ENCODE data around the gene CHP1. TPM values are rescaled to one million over a fixed set of nuclear protein-coding genes. Genes with fewer than 3 reads are reported as not detected.
"Not testable (repeated sequence)": the region's sequence is repeated elsewhere in the genome, so short reads cannot be mapped to it uniquely, and the experiment has no call there.

CHP1 gene
- total and polyA plus RNA-seq, 4 donors: 73.3 to 167 (median 101) TPM

DNA sequence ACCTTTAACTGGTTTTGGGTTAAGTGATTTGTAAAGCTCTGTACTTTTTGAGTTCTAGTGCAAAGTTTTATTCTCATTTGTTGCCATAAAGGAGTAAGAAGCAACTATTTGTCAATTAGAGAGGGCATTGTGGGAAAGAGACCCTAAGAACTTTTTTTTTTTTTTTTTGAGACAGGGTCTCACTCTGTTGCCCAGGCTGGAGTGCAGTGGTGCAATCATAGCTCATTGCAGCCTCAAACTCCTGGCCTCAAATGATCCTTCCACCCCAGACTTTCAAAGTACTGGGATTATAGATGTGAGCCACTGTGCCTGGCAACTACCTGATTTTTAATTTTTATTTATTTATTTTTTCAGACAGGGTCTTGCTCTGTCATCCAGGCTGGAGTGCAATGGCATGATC lies 4.9 kb downstream of the CHP1 start:
- ATAC-seq (ENCODE audit: insufficient read depth, low FRiP score) (no peak), DNase-seq (no peak)
- peaks cover 0 to 1% (median 0%) of the 10 kb centered on the region in 4 donors for H3K36me3 ChIP-seq (ENCODE audit: control insufficient read depth in 4 of 4, insufficient read depth in 4 of 4, low read length in 4 of 4)
- no peaks in the 10 kb centered on the region for H3K27me3 ChIP-seq (ENCODE audit: control insufficient read depth in 3 of 3, insufficient read depth in 3 of 3, low read length in 2 of 3)
- no peak overlapping the region for H3K4me3 ChIP-seq
- H3K4me1 ChIP-seq (ENCODE audit: control insufficient read depth in 5 of 5, insufficient read depth in 5 of 5, low read length in 5 of 5): peaks cover 0 to 11% (median 6%) of the 10 kb centered on the region in 5 donors
- H3K27ac ChIP-seq (ENCODE audit: low read depth in 1 of 2, low read length in 1 of 2): no peak overlapping the region
- H3K9me3 ChIP-seq (ENCODE audit: control insufficient read depth in 4 of 4, insufficient read depth in 3 of 4, low read length in 3 of 4): no peaks in the 10 kb centered on the region
- H3K9ac ChIP-seq (ENCODE audit: insufficient read depth in 1 of 2, low read length in 2 of 2): no peak overlapping the region
- TF ChIP-seq, protein P1, sequence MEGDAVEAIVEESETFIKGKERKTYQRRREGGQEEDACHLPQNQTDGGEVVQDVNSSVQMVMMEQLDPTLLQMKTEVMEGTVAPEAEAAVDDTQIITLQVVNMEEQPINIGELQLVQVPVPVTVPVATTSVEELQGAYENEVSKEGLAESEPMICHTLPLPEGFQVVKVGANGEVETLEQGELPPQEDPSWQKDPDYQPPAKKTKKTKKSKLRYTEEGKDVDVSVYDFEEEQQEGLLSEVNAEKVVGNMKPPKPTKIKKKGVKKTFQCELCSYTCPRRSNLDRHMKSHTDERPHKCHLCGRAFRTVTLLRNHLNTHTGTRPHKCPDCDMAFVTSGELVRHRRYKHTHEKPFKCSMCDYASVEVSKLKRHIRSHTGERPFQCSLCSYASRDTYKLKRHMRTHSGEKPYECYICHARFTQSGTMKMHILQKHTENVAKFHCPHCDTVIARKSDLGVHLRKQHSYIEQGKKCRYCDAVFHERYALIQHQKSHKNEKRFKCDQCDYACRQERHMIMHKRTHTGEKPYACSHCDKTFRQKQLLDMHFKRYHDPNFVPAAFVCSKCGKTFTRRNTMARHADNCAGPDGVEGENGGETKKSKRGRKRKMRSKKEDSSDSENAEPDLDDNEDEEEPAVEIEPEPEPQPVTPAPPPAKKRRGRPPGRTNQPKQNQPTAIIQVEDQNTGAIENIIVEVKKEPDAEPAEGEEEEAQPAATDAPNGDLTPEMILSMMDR (IDR thresholded peaks at IDR 0.05; ENCODE audit: control extremely low read depth, extremely low read depth): no peak

DNA sequence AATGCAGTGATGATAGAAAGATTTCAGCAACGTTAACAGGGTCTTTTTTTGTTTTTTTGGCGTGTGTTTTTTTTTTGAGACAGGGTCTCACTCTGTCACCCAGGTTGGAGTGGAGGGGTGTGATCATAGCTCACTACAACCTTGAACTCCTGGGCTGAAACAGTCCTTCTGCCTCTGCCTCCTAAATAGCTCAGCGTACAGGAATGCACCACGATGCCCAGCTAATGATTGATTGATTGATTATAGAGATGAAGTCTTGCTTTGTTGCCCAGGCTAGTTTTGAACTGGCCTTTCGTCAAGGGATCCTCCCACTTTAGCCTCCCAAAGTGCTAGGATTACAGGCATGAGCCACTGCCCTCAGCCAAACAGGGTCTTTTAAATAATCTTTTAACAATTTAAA lies 7.0 kb downstream of the CHP1 start:
- peaks cover 0 to 5% (median 0%) of the 10 kb centered on the region in 4 donors for H3K36me3 ChIP-seq (ENCODE audit: control insufficient read depth in 4 of 4, insufficient read depth in 4 of 4, low read length in 4 of 4)
- DNase-seq (no peak), ATAC-seq (ENCODE audit: insufficient read depth, low FRiP score) (no peak)
- no peaks in the 10 kb centered on the region for H3K9me3 ChIP-seq (ENCODE audit: control insufficient read depth in 4 of 4, insufficient read depth in 3 of 4, low read length in 3 of 4)
- H3K4me3 ChIP-seq: no peak overlapping the region
- peaks cover 0 to 8% (median 4%) of the 10 kb centered on the region in 5 donors for H3K4me1 ChIP-seq (ENCODE audit: control insufficient read depth in 5 of 5, insufficient read depth in 5 of 5, low read length in 5 of 5)
- no peak overlapping the region for H3K9ac ChIP-seq (ENCODE audit: insufficient read depth in 1 of 2, low read length in 2 of 2)
- H3K27me3 ChIP-seq (ENCODE audit: control insufficient read depth in 3 of 3, insufficient read depth in 3 of 3, low read length in 2 of 3): no peaks in the 10 kb centered on the region
- WGBS, 2 donors: 74 to 79% methylated on average over 5 of the region's 5 CpGs
- TF ChIP-seq, protein P1 (IDR thresholded peaks at IDR 0.05; ENCODE audit: control extremely low read depth, extremely low read depth): no peak
- H3K27ac ChIP-seq (ENCODE audit: low read depth in 1 of 2, low read length in 1 of 2): no peak overlapping the region

DNA sequence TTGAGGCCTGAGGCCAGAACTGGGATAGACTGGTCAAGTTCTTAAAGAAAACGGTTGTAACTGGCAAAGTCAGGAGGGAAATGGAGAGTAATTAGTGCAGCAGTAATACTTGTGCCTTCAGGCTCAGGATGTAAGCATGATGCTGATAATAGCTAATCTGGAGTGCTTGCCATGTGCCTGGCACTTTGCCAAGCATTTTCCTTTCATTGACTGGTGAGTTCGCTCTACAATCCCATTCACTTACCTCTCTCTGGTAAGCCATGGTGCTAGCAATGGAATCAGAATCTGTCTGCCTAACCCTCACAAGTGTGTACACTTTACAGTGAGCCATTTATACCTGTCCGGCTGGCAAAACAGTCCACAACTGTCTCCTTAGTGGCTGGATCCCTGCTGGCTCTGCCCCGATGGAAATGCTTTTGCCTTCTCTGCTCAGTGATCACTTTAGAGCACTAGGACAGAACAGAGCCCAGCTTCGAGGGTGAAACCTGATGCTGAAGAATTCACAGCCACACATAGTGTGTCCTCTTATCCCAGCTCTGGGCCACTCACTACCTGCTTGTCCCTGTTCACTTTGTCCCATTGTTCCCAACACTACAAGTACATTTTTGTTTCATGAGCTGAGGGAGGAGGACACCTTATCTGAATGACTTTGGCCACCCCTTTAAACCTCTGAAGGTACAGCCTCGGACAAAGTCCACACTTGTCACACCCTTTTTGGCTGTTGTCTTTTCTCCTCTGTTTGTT lies 10.3 kb downstream of the CHP1 start:
- 71 to 79% methylated on average over 6 of the region's 6 CpGs for WGBS, 2 donors
- Histone ChIP-seq H3K4me1 (ENCODE audit: control insufficient read depth in 5 of 5, insufficient read depth in 5 of 5, low read length in 5 of 5) (peaks cover 0 to 5% (median 2%) of the 10 kb centered on the region in 5 donors), H3K9me3 (ENCODE audit: control insufficient read depth in 4 of 4, insufficient read depth in 3 of 4, low read length in 3 of 4) (no peaks in the 10 kb centered on the region), H3K36me3 (ENCODE audit: control insufficient read depth in 4 of 4, insufficient read depth in 4 of 4, low read length in 4 of 4) (peaks cover 0 to 12% (median 5%) of the 10 kb centered on the region in 4 donors), H3K27ac (ENCODE audit: low read depth in 1 of 2, low read length in 1 of 2) (peak overlapping the region in 1 of 2 donors; percentile 10), H3K4me3 (no peak overlapping the region), H3K27me3 (ENCODE audit: control insufficient read depth in 3 of 3, insufficient read depth in 3 of 3, low read length in 2 of 3) (no peaks in the 10 kb centered on the region), H3K9ac (ENCODE audit: insufficient read depth in 1 of 2, low read length in 2 of 2) (no peak overlapping the region)
- peak; percentile 59 to 83 (median 70) for DNase-seq
- TF ChIP-seq, protein P1 (IDR thresholded peaks at IDR 0.05; ENCODE audit: control extremely low read depth, extremely low read depth): no peak
- ATAC-seq (ENCODE audit: insufficient read depth, low FRiP score): no peak

DNA sequence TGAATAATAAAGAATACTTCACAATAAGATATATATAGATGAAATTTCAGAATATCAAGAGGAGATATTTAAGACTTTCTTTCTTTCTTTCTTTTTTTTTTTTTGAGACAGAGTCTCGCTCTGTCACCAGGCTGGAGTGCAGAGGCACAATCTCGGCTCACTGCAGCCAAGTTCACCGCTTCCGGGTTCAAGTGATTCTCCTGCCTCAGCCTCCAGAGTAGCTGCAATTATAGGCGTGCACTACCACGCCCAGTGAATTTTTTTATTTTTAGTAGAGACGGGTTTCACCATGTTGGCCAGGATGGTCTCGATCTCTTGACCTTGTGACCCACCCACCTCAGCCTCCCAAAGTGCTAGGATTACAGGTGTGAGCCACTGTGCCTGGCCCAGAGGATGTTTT lies 19.7 kb downstream of the CHP1 start:
- not testable (repeated sequence) for H3K4me3 ChIP-seq; H3K27ac ChIP-seq (ENCODE audit: low read depth in 1 of 2, low read length in 1 of 2); H3K4me1 ChIP-seq (ENCODE audit: control insufficient read depth in 5 of 5, insufficient read depth in 5 of 5, low read length in 5 of 5); H3K27me3 ChIP-seq (ENCODE audit: control insufficient read depth in 3 of 3, insufficient read depth in 3 of 3, low read length in 2 of 3); DNase-seq; ATAC-seq (ENCODE audit: insufficient read depth, low FRiP score); H3K9me3 ChIP-seq (ENCODE audit: control insufficient read depth in 4 of 4, insufficient read depth in 3 of 4, low read length in 3 of 4); H3K9ac ChIP-seq (ENCODE audit: insufficient read depth in 1 of 2, low read length in 2 of 2)
- WGBS, 2 donors: 75 to 92% methylated on average over 8 of the region's 8 CpGs
- peaks cover 2 to 16% (median 7%) of the 10 kb centered on the region in 4 donors for H3K36me3 ChIP-seq (ENCODE audit: control insufficient read depth in 4 of 4, insufficient read depth in 4 of 4, low read length in 4 of 4)
